Caco-2 (cell line): ENCODE data around the gene CNIH1. TPM values are rescaled to one million over a fixed set of nuclear protein-coding genes. Genes with fewer than 3 reads are reported as not detected.

Experiments used
- Bru-seq: library from RNA; stranded (reverse); fragments of 400-500 nt; gene quantifications from one replicate; lab custom pipeline; 2021; lab: Mats Ljungman, UMichigan
- BruChase-seq, 2 experiments: library from RNA; stranded (reverse); fragments of 400-500 nt; gene quantifications; one replicate each; lab custom pipeline; 2021; lab: Mats Ljungman, UMichigan
- BruUV-seq: library from RNA; stranded (reverse); fragments of 400-500 nt; replicated peaks from 2 replicates; lab custom pipeline; 2021; lab: Mats Ljungman, UMichigan
- CTCF ChIA-PET: fragments of 300-600 bp; sonication (Branson Sonifier 250); formaldehyde crosslinking; loops from one replicate; lab custom pipeline; 2022; ENCODE audit warnings: antibody characterized with exemption; lab: Charles Lee
- POLR2A ChIA-PET: fragments of 300-600 bp; sonication (Branson Sonifier 250); formaldehyde crosslinking; loops from one replicate; lab custom pipeline; 2022; ENCODE audit warnings: antibody characterized with exemption; lab: Charles Lee
- DNase-seq, 2 experiments: peaks; one replicate each; pipeline versions ENCODE4 v3.0.0 to v3.0.0-alpha.2; 2020 to 2022
- H3K27me3 ChIP-seq: replicated peaks from 2 replicates; pipeline ENCODE4 v1.6.0; 2011; ENCODE audit warnings: low read length; ENCODE audit not compliant: control insufficient read depth, insufficient read depth
- H3K36me3 ChIP-seq: 2 replicates; pipeline ENCODE4 v1.5.1; 2011; ENCODE audit warnings: low read length; ENCODE audit not compliant: control insufficient read depth, insufficient read depth
- H3K4me1 ChIP-seq: fragments of 250-450 bp; sonication (Bioruptor Pico); 2 replicates; pipeline ENCODE4 v1.5.1; 2020; ENCODE audit warnings: mild to moderate bottlenecking
- H3K4me3 ChIP-seq: 2 replicates; pipeline ENCODE4 v1.5.1; 2011; ENCODE audit warnings: low read depth, mild to moderate bottlenecking, control low read depth, low read length
- H3K9me3 ChIP-seq: fragments of 250-450 bp; sonication (Bioruptor Pico); 2 replicates; pipeline ENCODE4 v1.5.1; 2020; ENCODE audit warnings: mild to moderate bottlenecking, moderate library complexity
- H3K27ac Mint-ChIP-seq: one replicate; pipeline ENCODE4 v1.8.0; 2022; ENCODE audit warnings: mixed read lengths; ENCODE audit not compliant: unreplicated experiment
- H3K27me3 Mint-ChIP-seq: one replicate; pipeline ENCODE4 v1.8.0; 2022; ENCODE audit warnings: mixed read lengths; ENCODE audit not compliant: insufficient read depth, unreplicated experiment
- H3K36me3 Mint-ChIP-seq: one replicate; pipeline ENCODE4 v1.8.0; 2022; ENCODE audit warnings: mild to moderate bottlenecking, mixed read lengths; ENCODE audit not compliant: insufficient read depth, unreplicated experiment
- H3K4me1 Mint-ChIP-seq: one replicate; pipeline ENCODE4 v1.8.0; 2022; ENCODE audit warnings: low read depth, mixed read lengths; ENCODE audit not compliant: unreplicated experiment
- H3K4me3 Mint-ChIP-seq: one replicate; pipeline ENCODE4 v1.8.0; 2022; ENCODE audit warnings: mild to moderate bottlenecking, moderate library complexity, mixed read lengths; ENCODE audit not compliant: unreplicated experiment
- H3K9me3 Mint-ChIP-seq: one replicate; pipeline ENCODE4 v1.8.0; 2022; ENCODE audit warnings: mixed read lengths; ENCODE audit not compliant: unreplicated experiment
- intact Hi-C: fragments of 100-400 bp; cut with micrococcal nuclease; formaldehyde crosslinking; loops from one replicate; pipeline ENCODE4 v1.10.0; 2022; ENCODE audit not compliant: unreplicated experiment
- long read RNA-seq: library from polyadenylated mRNA; stranded (forward); transcript quantifications from one replicate; pipeline ENCODE4 v2.0.0, GENCODE V29; 2022
- total RNA-seq: library from RNA; stranded (reverse); gene quantifications from 2 replicates; pipeline ENCODE4 v1.2.3, GENCODE V29; 2022
- TF ChIP-seq, protein P1 (sequence below), 2 experiments: fragments of 200-600 bp in 1 of 2; IDR thresholded peaks; 1 replicate in 1 of 2; 2 replicates in 1 of 2; pipeline versions ENCODE4 v1.5.1 to v1.8.0; 2011 to 2022; ENCODE audit warnings: antibody characterized with exemption in 1 of 2, control low read depth in 1 of 2, inconsistent platforms in 1 of 2, low read depth in 1 of 2, low read length in 1 of 2, mild to moderate bottlenecking in 1 of 2, moderate library complexity in 1 of 2; ENCODE audit not compliant: insufficient read depth in 1 of 2, severe bottlenecking in 1 of 2, unreplicated experiment in 1 of 2

CNIH1 gene
- total RNA-seq: 159 and 164 TPM in 2 replicates
- percentile 95 among the genes with signal in this experiment for Bru-seq, nascent RNA
- BruChase-seq, experiment 1, labeled RNA remaining after a 2-hour chase: percentile 95 among the genes with signal in this experiment
- BruChase-seq, experiment 2, labeled RNA remaining after a 6-hour chase: percentile 98 among the genes with signal in this experiment
- long read RNA-seq, full-length matches to known transcripts: 222 of 228 reads
- long read RNA-seq, partial matches to known transcripts: 1 of 228 reads
- long read RNA-seq, other reads (novel, unspliced or antisense): 5 of 228 reads

DNA sequence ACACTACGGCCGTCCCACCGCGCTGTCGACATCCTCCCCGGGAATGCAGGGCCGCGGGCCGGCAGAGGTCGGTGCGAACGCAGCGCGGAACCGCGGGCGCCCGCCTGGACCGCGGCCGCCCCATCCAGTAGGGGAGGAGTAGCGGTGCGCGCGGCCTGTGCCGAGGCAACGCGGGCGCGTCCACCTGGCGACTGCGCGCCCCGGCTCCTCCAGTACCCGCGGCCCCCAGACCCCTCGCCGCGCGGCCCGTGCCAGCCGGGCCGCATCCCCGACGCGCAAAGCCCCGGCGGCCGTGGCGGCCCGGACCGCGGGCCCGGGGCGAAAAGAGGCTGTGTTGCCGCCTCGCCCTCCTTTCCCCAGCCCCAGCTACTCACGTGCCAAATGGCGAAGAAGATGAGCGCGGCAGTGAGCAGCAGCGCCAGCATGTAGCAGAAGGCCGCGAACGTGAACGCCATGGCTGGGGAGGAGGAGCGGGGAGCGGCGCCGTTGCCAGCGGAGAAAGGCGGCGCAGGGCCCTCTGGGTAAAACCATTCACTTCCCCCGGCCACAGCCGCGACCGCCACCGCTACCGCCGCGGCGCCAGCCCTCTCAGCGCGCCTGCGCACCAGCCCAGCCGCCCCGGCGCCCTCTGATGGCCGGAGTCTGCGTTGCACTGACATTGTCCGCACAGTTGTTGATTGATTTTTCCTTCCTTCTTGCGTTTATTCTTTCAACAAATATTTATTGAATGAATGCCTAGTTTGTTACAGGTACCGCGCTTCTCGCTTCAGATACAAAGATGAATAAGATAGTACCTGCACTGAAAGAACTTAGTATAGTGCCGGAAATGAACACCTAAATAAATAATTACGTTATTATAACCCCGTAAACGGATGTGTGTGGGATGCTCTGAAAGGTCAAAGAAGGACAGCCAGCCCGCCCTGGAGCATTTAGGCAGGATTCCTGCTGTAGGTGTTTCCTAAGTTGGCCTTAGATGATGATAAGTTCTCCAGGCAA lies at the start of gene CNIH1:
Gene CNIH1, minus strand, starts transcription at position 502 of the 996 bp plus-strand sequence. Its CDS starts 47 bp downstream, at position 455.
- Mint-ChIP-seq H3K4me1 (peaks cover 7% of the 10 kb centered on the region), H3K36me3 (no peaks in the 10 kb centered on the region), H3K9me3 (no peaks in the 10 kb centered on the region), H3K27ac (peak within 1 kb of the TSS; percentile 90), H3K4me3 (peak within 1 kb of the TSS; percentile 83), H3K27me3 (no peaks in the 10 kb centered on the region)
- H3K9me3 ChIP-seq: no peaks in the 10 kb centered on the region
- peak within 1 kb of the TSS; percentile 91 for H3K4me3 ChIP-seq
- no peaks in the 10 kb centered on the region for H3K27me3 ChIP-seq
- TF ChIP-seq, protein P1, sequence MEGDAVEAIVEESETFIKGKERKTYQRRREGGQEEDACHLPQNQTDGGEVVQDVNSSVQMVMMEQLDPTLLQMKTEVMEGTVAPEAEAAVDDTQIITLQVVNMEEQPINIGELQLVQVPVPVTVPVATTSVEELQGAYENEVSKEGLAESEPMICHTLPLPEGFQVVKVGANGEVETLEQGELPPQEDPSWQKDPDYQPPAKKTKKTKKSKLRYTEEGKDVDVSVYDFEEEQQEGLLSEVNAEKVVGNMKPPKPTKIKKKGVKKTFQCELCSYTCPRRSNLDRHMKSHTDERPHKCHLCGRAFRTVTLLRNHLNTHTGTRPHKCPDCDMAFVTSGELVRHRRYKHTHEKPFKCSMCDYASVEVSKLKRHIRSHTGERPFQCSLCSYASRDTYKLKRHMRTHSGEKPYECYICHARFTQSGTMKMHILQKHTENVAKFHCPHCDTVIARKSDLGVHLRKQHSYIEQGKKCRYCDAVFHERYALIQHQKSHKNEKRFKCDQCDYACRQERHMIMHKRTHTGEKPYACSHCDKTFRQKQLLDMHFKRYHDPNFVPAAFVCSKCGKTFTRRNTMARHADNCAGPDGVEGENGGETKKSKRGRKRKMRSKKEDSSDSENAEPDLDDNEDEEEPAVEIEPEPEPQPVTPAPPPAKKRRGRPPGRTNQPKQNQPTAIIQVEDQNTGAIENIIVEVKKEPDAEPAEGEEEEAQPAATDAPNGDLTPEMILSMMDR (IDR thresholded peaks at IDR 0.05; ENCODE audit: insufficient read depth in 1 of 2, low read depth in 1 of 2, low read length in 1 of 2, severe bottlenecking in 1 of 2, unreplicated experiment in 1 of 2): peak; percentile 76 to 89
- peak; percentile 92 to 96 for DNase-seq
- BruUV-seq: no TSS peak
- no peaks in the 10 kb centered on the region for H3K36me3 ChIP-seq
- H3K4me1 ChIP-seq: peaks cover 6% of the 10 kb centered on the region; the same call in 1 of the 2 replicates
- intact Hi-C loops: loop anchor here (1.0 to 5.0 kb wide), 4 partner anchors 44 to 366 kb away; partner anchors contain the start of genes CDKN3 and GMFB
- POLR2A ChIA-PET: no interaction called here
- CTCF ChIA-PET: interaction anchor here (1.0 to 1.4 kb wide), 2 partner anchors 20 to 74 kb away, joined by 3 read pairs; no protein-coding TSS in a partner anchor

DNA sequence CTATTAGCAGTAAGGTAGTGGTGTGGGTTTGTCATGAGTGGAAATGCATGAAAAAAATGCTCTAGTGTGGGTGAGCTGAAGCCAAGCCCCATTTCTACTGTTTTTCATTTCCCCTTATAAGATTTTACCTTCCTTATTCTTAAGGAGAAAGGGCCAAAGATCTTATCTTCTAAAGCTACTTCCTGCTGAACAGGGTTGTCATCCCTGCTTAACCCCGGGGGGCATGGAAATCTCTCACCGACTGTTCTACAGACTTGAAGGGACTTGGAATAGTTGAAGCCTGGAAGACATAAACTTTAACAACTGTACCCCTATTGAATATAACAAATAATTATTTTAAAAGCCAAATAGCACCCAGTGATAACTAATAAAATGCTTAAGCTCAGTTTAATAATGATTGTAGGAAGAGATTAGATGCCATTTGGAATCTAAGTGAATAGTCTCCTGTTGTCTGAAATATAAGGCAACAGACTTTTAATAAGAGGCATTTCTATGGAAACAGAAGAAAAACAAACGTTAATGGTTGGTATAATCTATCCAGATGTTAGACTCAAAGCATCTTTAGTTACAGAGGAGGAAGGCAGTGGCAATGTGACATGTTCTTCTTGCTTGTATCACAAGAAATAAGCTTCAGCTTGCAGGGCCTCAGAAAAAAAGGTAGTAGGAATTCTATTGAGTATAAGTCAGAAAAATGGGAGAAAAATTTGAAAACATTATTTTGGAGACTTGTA lies 49.4 kb upstream of the CNIH1 start:
- Histone ChIP-seq H3K4me3 (no peak overlapping the region), H3K9me3 (no peaks in the 10 kb centered on the region), H3K36me3 (no peaks in the 10 kb centered on the region), H3K27me3 (no peaks in the 10 kb centered on the region), H3K4me1 (peaks cover 22% of the 10 kb centered on the region)
- Mint-ChIP-seq H3K36me3 (peaks cover 7% of the 10 kb centered on the region), H3K9me3 (no peaks in the 10 kb centered on the region), H3K4me1 (peaks cover 7% of the 10 kb centered on the region), H3K27me3 (no peaks in the 10 kb centered on the region), H3K4me3 (peak overlapping the region; percentile 74), H3K27ac (peak overlapping the region; percentile 78)
- no TSS peak for BruUV-seq
- TF ChIP-seq, protein P1 (IDR thresholded peaks at IDR 0.05; ENCODE audit: insufficient read depth in 1 of 2, low read depth in 1 of 2, low read length in 1 of 2, severe bottlenecking in 1 of 2, unreplicated experiment in 1 of 2): no peak
- intact Hi-C loops: no loop called here
- ChIA-PET POLR2A (no interaction called here), CTCF (interaction anchor here (0.7 kb wide), 1 partner anchor 43 kb away, joined by 3 read pairs; no protein-coding TSS in a partner anchor)
- no peak for DNase-seq
